Measurements from ENCODE around the gene RAD51B.

- no peak for TF ChIP-seq CTCF (IDR thresholded peaks at IDR 0.05; ENCODE audit: poor library complexity)
- TF ChIP-seq EZH2 (IDR thresholded peaks at IDR 0.05; ENCODE audit: borderline replicate concordance), result no peak
Observed at GRCh38 chr14:68153275-68153674, 333.7 kb downstream of the RAD51B start.

All from hepatocyte (in vitro differentiated cells).